ENCODE results near the gene ST8SIA1. TPM values are rescaled to one million over a fixed set of nuclear protein-coding genes. Genes with fewer than 3 reads are reported as not detected.

Gene ST8SIA1
- total and polyA plus RNA-seq, 11 donors: 0.60 to 5.7 (median 1.7) TPM

DNA sequence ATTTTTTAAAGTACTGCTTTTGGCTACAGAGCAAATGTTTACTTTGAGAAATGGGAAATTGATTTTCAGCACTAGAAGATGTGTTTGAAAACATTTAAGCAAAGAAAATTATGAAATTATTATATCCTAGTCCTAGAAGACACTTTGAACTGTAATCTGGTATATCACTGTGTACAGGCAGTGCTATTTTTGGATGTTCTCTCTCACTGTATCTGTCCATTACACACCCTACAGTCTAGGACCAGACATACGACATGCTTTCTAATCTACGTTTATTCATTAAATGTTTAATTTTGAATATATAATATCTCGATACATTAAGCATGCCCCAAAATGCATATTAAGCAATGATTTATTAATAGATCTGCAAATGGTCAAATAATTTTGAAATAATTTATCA lies 82.5 kb downstream of the ST8SIA1 start:
- no peak for TF ChIP-seq POLR2A (IDR thresholded peaks at IDR 0.05)
- TF ChIP-seq, protein P1, sequence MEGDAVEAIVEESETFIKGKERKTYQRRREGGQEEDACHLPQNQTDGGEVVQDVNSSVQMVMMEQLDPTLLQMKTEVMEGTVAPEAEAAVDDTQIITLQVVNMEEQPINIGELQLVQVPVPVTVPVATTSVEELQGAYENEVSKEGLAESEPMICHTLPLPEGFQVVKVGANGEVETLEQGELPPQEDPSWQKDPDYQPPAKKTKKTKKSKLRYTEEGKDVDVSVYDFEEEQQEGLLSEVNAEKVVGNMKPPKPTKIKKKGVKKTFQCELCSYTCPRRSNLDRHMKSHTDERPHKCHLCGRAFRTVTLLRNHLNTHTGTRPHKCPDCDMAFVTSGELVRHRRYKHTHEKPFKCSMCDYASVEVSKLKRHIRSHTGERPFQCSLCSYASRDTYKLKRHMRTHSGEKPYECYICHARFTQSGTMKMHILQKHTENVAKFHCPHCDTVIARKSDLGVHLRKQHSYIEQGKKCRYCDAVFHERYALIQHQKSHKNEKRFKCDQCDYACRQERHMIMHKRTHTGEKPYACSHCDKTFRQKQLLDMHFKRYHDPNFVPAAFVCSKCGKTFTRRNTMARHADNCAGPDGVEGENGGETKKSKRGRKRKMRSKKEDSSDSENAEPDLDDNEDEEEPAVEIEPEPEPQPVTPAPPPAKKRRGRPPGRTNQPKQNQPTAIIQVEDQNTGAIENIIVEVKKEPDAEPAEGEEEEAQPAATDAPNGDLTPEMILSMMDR (IDR thresholded peaks at IDR 0.05): no peak
- Histone ChIP-seq H3K9me3 (no peaks in the 10 kb centered on the region), H3K4me1 (peaks cover 0 to 14% (median 2%) of the 10 kb centered on the region in 12 donors), H3K36me3 (no peaks in the 10 kb centered on the region), H3K4me3 (no peak overlapping the region), H3K27me3 (no peaks in the 10 kb centered on the region), H3K27ac (no peak overlapping the region)
- 49 to 57% (median 55%) methylated on average over 3 of the region's 3 CpGs for WGBS, 4 donors
- ATAC-seq: peak in 1 of 4 donors; percentile 52
- intact Hi-C loops (cut with DNase I): no loop called here
- no peak for DNase-seq

DNA sequence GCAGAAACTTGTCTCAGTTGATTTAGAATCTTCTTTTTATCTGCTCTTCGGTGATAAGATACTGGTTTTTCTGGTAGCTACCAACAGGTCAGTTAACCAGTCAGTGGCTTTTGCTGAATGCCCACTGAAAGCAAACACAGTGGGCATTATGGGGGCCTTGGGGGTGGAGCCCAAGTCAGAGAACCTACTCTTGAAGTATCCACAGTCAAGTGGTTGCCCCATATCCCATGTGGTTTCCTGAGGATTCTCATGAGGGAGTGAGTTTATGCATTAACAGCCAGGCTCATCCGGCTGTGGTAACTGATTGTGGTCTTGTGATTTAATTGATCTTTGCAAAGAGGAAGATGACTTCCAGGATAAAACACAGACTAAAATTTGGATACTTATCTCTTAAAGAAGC lies 83.7 kb downstream of the ST8SIA1 start:
- no peaks in the 10 kb centered on the region for H3K9me3 ChIP-seq
- TF ChIP-seq POLR2A (IDR thresholded peaks at IDR 0.05): no peak
- TF ChIP-seq, protein P1 (IDR thresholded peaks at IDR 0.05): no peak
- intact Hi-C loops (cut with DNase I): no loop called here
- no peaks in the 10 kb centered on the region for H3K36me3 ChIP-seq
- peaks cover 0 to 4% (median 0%) of the 10 kb centered on the region in 12 donors for H3K4me1 ChIP-seq
- WGBS, 4 donors: 53 to 78% (median 64%) methylated on average over 2 of the region's 2 CpGs
- H3K4me3 ChIP-seq: no peak overlapping the region
- no peak overlapping the region for H3K27ac ChIP-seq
- H3K27me3 ChIP-seq: no peaks in the 10 kb centered on the region
- no peak for DNase-seq
- no peak for ATAC-seq

GRCh38 chr12:22248571-22249115 lies 85.9 kb downstream of the ST8SIA1 start:
- Histone ChIP-seq H3K27ac (peak overlapping the region in 2 of 12 donors; percentile 3 to 15), H3K36me3 (no peaks in the 10 kb centered on the region), H3K4me3 (no peak overlapping the region), H3K9me3 (no peaks in the 10 kb centered on the region), H3K27me3 (no peaks in the 10 kb centered on the region), H3K4me1 (no peaks in the 10 kb centered on the region)
- TF ChIP-seq, protein P1 (IDR thresholded peaks at IDR 0.05): no peak
- no peak for TF ChIP-seq POLR2A (IDR thresholded peaks at IDR 0.05)
- intact Hi-C loops (cut with DNase I): no loop called here
- no peak for DNase-seq
- WGBS, 4 donors: 72 to 87% (median 75%) methylated on average over 3 of the region's 3 CpGs
- no peak for ATAC-seq

DNA sequence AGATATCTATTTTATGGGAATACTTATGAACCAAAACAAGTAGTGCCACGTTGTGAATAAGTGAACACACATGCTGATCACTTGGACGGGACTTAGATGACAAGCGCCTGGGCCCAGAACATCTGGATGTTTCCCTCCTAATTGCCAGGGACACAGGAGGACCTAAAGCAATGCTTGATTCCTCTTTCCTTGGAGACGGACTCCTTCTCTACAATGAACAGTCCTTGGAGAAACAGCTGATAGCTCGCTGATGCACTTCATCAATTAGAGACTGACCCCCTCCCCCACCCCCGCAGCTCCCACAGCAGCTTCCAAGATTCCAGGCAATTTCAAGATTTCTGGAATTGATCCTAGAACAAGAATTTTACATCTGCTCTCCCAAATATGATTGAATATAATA lies 86.4 kb downstream of the ST8SIA1 start:
- no peak overlapping the region for H3K4me3 ChIP-seq
- no peaks in the 10 kb centered on the region for H3K4me1 ChIP-seq
- no peak overlapping the region for H3K27ac ChIP-seq
- 71 to 86% (median 74%) methylated on average over 6 of the region's 6 CpGs for WGBS, 4 donors
- H3K36me3 ChIP-seq: no peaks in the 10 kb centered on the region
- H3K27me3 ChIP-seq: no peaks in the 10 kb centered on the region
- TF ChIP-seq, protein P1 (IDR thresholded peaks at IDR 0.05): no peak
- no peak for TF ChIP-seq POLR2A (IDR thresholded peaks at IDR 0.05)
- DNase-seq: no peak
- no peaks in the 10 kb centered on the region for H3K9me3 ChIP-seq
- intact Hi-C loops (cut with DNase I): no loop called here
- ATAC-seq: peak in 2 of 4 donors; percentile 47 to 65
